Stimulated activated CD4-positive, alpha-beta T cell treated with anti-CD3 and anti-CD28 coated beads, Interleukin-1b, Interleukin-23, amount 100 ng/mL, for 24 hours (primary cell): Measurements from ENCODE around the gene NOS2.

ENCODE experiments used
- DNase-seq, 4 experiments: peaks; one replicate each; pipeline ENCODE4 v3.0.0-alpha.2; 2020; ENCODE audit warnings: low read depth in 4 of 4, low spot score in 1 of 4

The NOS2 gene

GRCh38 chr17:27819145-27819544 lies 18.8 kb upstream of the NOS2 start:
- DNase-seq: no peak

GRCh38 chr17:27818401-27819105 lies 18.2 kb upstream of the NOS2 start:
- DNase-seq: no peak

GRCh38 chr17:27817731-27818130 lies 17.4 kb upstream of the NOS2 start:
- no peak for DNase-seq

- no peak for DNase-seq
Observed at GRCh38 chr17:27816946-27817345, 16.6 kb upstream of the NOS2 start.

GRCh38 chr17:27811961-27812360 lies 11.6 kb upstream of the NOS2 start:
- DNase-seq: no peak

- no peak for DNase-seq
Observed at GRCh38 chr17:27810902-27811557, 10.7 kb upstream of the NOS2 start.

GRCh38 chr17:27810211-27810901 lies 10.0 kb upstream of the NOS2 start:
- peak in 1 of 4 experiments; percentile 40 for DNase-seq

GRCh38 chr17:27809555-27809954 lies 9.2 kb upstream of the NOS2 start:
- no peak for DNase-seq

GRCh38 chr17:27808628-27809027 lies 8.3 kb upstream of the NOS2 start:
- DNase-seq: no peak

- peak in 2 of 4 experiments; percentile 28 for DNase-seq
Observed at GRCh38 chr17:27807567-27808470, 7.5 kb upstream of the NOS2 start.

GRCh38 chr17:27805520-27806146 lies 5.3 kb upstream of the NOS2 start:
- DNase-seq: peak; percentile 47 to 74 (median 56)

GRCh38 chr17:27804113-27804512 lies 3.8 kb upstream of the NOS2 start:
- no peak for DNase-seq

GRCh38 chr17:27802962-27803680 lies 2.8 kb upstream of the NOS2 start:
- no peak for DNase-seq

- no peak for DNase-seq
Observed at GRCh38 chr17:27802033-27802432, 1.7 kb upstream of the NOS2 start.

GRCh38 chr17:27798376-27798775 lies 2.0 kb downstream of the NOS2 start:
- DNase-seq: no peak

- DNase-seq: no peak
Observed at GRCh38 chr17:27797390-27798091, 2.8 kb downstream of the NOS2 start.

GRCh38 chr17:27793906-27794569 lies 6.3 kb downstream of the NOS2 start:
- no peak for DNase-seq

GRCh38 chr17:27793168-27793905 lies 7.0 kb downstream of the NOS2 start:
- DNase-seq: no peak
